Endodermal cell (in vitro differentiated cells): ENCODE results near the gene ARHGAP25. TPM values are rescaled to one million over a fixed set of nuclear protein-coding genes. Genes with fewer than 3 reads are reported as not detected.

Experiments used
- DNase-seq: peaks from one replicate; pipeline ENCODE4 v3.0.0-alpha.2; 2017
- H3K27ac ChIP-seq: 2 replicates; pipeline ENCODE4 v1.5.1; 2013; ENCODE audit warnings: mild to moderate bottlenecking, low read depth, low read length, moderate library complexity
- H3K27me3 ChIP-seq: 2 replicates; pipeline ENCODE4 v1.6.1; 2013; ENCODE audit warnings: mild to moderate bottlenecking, low read length, moderate library complexity; ENCODE audit not compliant: insufficient read depth, control insufficient read depth, poor library complexity, severe bottlenecking
- H3K36me3 ChIP-seq: 2 replicates; pipeline ENCODE4 v1.7.0; 2013; ENCODE audit warnings: mild to moderate bottlenecking, low read length, moderate library complexity; ENCODE audit not compliant: control insufficient read depth, insufficient read depth
- H3K4me1 ChIP-seq: one replicate; pipeline ENCODE4 v1.7.0; 2013; ENCODE audit warnings: low read length; ENCODE audit not compliant: control insufficient read depth, insufficient read depth
- H3K4me3 ChIP-seq: 2 replicates; pipeline ENCODE4 v1.5.1; 2013; ENCODE audit warnings: mild to moderate bottlenecking, low read length, moderate library complexity
- H3K9ac ChIP-seq: 2 replicates; pipeline ENCODE4 v1.6.1; 2013; ENCODE audit warnings: mild to moderate bottlenecking, low read length, moderate library complexity; ENCODE audit not compliant: poor library complexity, severe bottlenecking; ENCODE audit errors: extremely low read depth
- H3K9me3 ChIP-seq: 2 replicates; pipeline ENCODE4 v1.6.1; 2013; ENCODE audit warnings: mild to moderate bottlenecking, low read length, moderate library complexity; ENCODE audit not compliant: control insufficient read depth
- H3K27ac Mint-ChIP-seq: 2 replicates; pipeline ENCODE4 v1.8.0; 2020; ENCODE audit warnings: mixed read lengths
- H3K27me3 Mint-ChIP-seq: 2 replicates; pipeline ENCODE4 v1.8.0; 2021; ENCODE audit warnings: mild to moderate bottlenecking, mixed read lengths; ENCODE audit not compliant: insufficient read depth
- H3K36me3 Mint-ChIP-seq: 2 replicates; pipeline ENCODE4 v1.8.0; 2020; ENCODE audit warnings: low read depth, mixed read lengths
- H3K4me1 Mint-ChIP-seq: 2 replicates; pipeline ENCODE4 v1.8.0; 2020; ENCODE audit warnings: mixed read lengths
- H3K4me3 Mint-ChIP-seq: 2 replicates; pipeline ENCODE4 v1.8.0; 2020; ENCODE audit warnings: mild to moderate bottlenecking, moderate library complexity, mixed read lengths
- H3K9me3 Mint-ChIP-seq: 2 replicates; pipeline ENCODE4 v1.8.0; 2020; ENCODE audit warnings: mild to moderate bottlenecking, mixed read lengths
- WGBS, 2 experiments: methylation state at CpG; one replicate each; pipeline versions ENCODE4 v1.1.5 to v1.1.7; 2013; ENCODE audit warnings: missing lambda C conversion rate in 2 of 2, mixed read lengths in 1 of 2; ENCODE audit not compliant: insufficient coverage in 1 of 2, insufficient read length in 1 of 2; 5-methylcytosine and 5-hydroxymethylcytosine counted together
- total RNA-seq, 2 donors: library from RNA; stranded (reverse); fragmentation: NEBNext Ultra II Directional in 1 of 2; extraction: Animal tissue kit (Norgen Biotek cat#: 25700) in 1 of 2; gene quantifications; 2 replicates in 1 of 2; 3 replicates in 1 of 2; pipeline ENCODE4 v1.2.1, GENCODE V29; 2021
- TF ChIP-seq, protein P1 (sequence below): fragments of 200-600 bp; sonication (generic); conservative IDR thresholded peaks from 2 replicates; pipeline ENCODE4 v1.5.0; 2021; ENCODE audit warnings: antibody characterized with exemption, mild to moderate bottlenecking

ARHGAP25 gene
- total RNA-seq, 2 donors from 2014 or later = 0.82 to 2.6 TPM

DNA sequence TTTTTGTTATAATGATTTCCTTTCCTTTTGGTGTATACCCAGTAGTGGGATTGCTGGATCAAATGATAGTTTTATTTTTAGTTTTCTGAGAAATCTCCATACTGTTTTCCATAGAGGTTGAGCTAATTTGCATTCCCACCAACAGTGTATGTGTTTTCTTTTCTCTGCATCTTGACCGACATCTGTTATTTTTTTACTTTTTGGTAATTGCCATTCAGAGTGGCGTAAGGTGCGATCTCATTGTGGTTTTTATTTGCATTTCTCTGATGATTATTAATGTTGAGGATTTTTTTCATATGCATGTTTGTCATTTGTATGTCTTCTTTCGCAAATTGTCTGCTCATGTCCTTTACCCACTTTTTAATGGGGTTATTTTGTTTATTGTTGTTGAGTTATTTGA is 58.1 kb downstream of the ARHGAP25 start:
- H3K4me1 Mint-ChIP-seq = peaks cover 5% of the 10 kb centered on the region
- H3K36me3 Mint-ChIP-seq = no peaks in the 10 kb centered on the region
- no peak overlapping the region for H3K27ac Mint-ChIP-seq
- H3K27me3 Mint-ChIP-seq = no peaks in the 10 kb centered on the region
- TF ChIP-seq, protein P1, sequence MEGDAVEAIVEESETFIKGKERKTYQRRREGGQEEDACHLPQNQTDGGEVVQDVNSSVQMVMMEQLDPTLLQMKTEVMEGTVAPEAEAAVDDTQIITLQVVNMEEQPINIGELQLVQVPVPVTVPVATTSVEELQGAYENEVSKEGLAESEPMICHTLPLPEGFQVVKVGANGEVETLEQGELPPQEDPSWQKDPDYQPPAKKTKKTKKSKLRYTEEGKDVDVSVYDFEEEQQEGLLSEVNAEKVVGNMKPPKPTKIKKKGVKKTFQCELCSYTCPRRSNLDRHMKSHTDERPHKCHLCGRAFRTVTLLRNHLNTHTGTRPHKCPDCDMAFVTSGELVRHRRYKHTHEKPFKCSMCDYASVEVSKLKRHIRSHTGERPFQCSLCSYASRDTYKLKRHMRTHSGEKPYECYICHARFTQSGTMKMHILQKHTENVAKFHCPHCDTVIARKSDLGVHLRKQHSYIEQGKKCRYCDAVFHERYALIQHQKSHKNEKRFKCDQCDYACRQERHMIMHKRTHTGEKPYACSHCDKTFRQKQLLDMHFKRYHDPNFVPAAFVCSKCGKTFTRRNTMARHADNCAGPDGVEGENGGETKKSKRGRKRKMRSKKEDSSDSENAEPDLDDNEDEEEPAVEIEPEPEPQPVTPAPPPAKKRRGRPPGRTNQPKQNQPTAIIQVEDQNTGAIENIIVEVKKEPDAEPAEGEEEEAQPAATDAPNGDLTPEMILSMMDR = no peak
- H3K4me3 Mint-ChIP-seq = no peak overlapping the region
- H3K9me3 Mint-ChIP-seq = no peaks in the 10 kb centered on the region
- no peak overlapping the region for H3K9ac ChIP-seq
- no peaks in the 10 kb centered on the region for H3K36me3 ChIP-seq
- H3K27me3 ChIP-seq = no peaks in the 10 kb centered on the region
- no peak overlapping the region for H3K4me3 ChIP-seq
- no peak overlapping the region for H3K27ac ChIP-seq
- H3K4me1 ChIP-seq = no peaks in the 10 kb centered on the region
- 98% methylated on average over 4 of the region's 4 CpGs; no CpG with 5 or more reads in 1 of the 2 experiments for WGBS, 2 experiments
- no peak for DNase-seq
- no peaks in the 10 kb centered on the region for H3K9me3 ChIP-seq

DNA sequence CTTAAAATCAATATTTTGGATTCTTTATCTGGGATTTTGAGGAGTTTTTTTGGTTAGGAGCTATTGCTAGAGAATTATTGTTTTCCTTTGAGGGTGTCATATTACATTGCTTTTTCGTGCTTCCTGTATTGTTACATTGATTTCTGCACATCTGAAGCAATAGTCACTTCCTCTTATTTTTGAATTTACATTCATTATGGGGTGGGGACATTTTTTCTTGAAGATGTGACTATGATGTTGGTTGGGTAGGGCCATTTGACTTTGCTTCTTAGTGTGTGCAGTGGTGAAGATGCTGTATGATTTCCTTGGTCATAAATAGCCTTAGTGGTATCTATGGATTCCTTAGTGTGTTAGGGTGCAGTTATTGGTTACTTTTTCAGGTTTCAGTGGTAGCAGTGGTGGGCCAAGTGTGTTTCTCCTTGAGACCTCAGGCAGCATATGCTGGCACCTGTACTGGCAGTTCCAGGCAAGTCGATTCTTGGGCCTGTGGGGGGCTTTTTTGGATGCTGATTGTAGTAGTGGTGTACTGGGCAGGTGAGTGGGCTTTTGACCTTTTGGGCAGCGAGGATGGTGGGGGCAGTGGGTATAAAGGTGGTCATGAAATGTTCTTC is 61.8 kb downstream of the ARHGAP25 start:
- no peak overlapping the region for H3K4me3 Mint-ChIP-seq
- H3K27ac Mint-ChIP-seq = no peak overlapping the region
- Histone ChIP-seq H3K27ac (no peak overlapping the region), H3K4me3 (no peak overlapping the region), H3K27me3 (no peaks in the 10 kb centered on the region), H3K9ac (no peak overlapping the region), H3K36me3 (no peaks in the 10 kb centered on the region), H3K9me3 (no peaks in the 10 kb centered on the region), H3K4me1 (no peaks in the 10 kb centered on the region)
- no peaks in the 10 kb centered on the region for H3K4me1 Mint-ChIP-seq
- TF ChIP-seq, protein P1 = no peak
- no peaks in the 10 kb centered on the region for H3K9me3 Mint-ChIP-seq
- DNase-seq = no peak
- 90 to 91% methylated on average over 2 to 3 of the region's 3 CpGs for WGBS, 2 experiments
- no peaks in the 10 kb centered on the region for H3K27me3 Mint-ChIP-seq
- H3K36me3 Mint-ChIP-seq = no peaks in the 10 kb centered on the region

DNA sequence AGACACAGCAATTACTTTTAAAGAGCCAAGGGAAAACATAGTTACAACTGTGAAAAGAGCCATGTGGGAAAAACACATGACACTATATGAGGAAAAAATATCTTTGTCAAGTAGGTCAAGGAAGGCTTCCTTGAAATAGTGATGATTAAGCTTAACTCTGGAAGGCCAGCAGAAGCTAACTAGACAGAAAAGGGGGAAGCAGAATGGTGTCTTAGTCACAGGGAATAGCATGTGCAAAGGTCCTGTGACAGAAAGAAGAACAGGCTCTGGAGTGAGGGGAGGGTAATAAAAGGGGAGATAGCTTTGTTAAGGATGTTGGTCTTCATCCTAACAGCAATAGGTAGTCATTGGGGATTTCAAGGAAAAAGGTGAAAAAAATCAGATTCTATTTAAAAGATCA is 64.0 kb downstream of the ARHGAP25 start:
- no peak overlapping the region for H3K4me3 Mint-ChIP-seq
- H3K27ac Mint-ChIP-seq = no peak overlapping the region
- H3K27me3 Mint-ChIP-seq = no peaks in the 10 kb centered on the region
- H3K27me3 ChIP-seq = peaks cover 6% of the 10 kb centered on the region
- no peaks in the 10 kb centered on the region for H3K4me1 ChIP-seq
- H3K9ac ChIP-seq = no peak overlapping the region
- H3K9me3 Mint-ChIP-seq = no peaks in the 10 kb centered on the region
- H3K27ac ChIP-seq = no peak overlapping the region
- DNase-seq = no peak
- no peaks in the 10 kb centered on the region for H3K4me1 Mint-ChIP-seq
- H3K4me3 ChIP-seq = no peak overlapping the region
- TF ChIP-seq, protein P1 = no peak
- H3K9me3 ChIP-seq = no peaks in the 10 kb centered on the region
- H3K36me3 Mint-ChIP-seq = no peaks in the 10 kb centered on the region
- no peaks in the 10 kb centered on the region for H3K36me3 ChIP-seq
